Measurements from ENCODE around the gene LARP1.

GRCh38 chr5:154861946-154862345, 106.8 kb downstream of the LARP1 start:
- TF ChIP-seq CREB1 (IDR thresholded peaks at IDR 0.05; ENCODE audit: low read depth): no peak
- no peak for TF ChIP-seq EP300 (IDR thresholded peaks at IDR 0.05; ENCODE audit: borderline replicate concordance)
- TF ChIP-seq REST (IDR thresholded peaks at IDR 0.05; ENCODE audit: low read depth): no peak
- no peak for TF ChIP-seq USF1 (IDR thresholded peaks at IDR 0.05)
- no peak for TF ChIP-seq TAF1 (IDR thresholded peaks at IDR 0.05; ENCODE audit: low read depth)
- no peak for TF ChIP-seq CEBPB (IDR thresholded peaks at IDR 0.05)
- TF ChIP-seq MAX (IDR thresholded peaks at IDR 0.05): no peak
- TF ChIP-seq NFIC (IDR thresholded peaks at IDR 0.05): no peak
- no peak for TF ChIP-seq EGR1 (IDR thresholded peaks at IDR 0.05)
- TF ChIP-seq FOXM1 (IDR thresholded peaks at IDR 0.05; ENCODE audit: borderline replicate concordance, low read depth): no peak
- no peak for TF ChIP-seq YY1 (IDR thresholded peaks at IDR 0.05; ENCODE audit: low read depth)
- TF ChIP-seq RAD21 (IDR thresholded peaks at IDR 0.05; ENCODE audit: low read depth): no peak
- no peak for TF ChIP-seq ZBTB7A (IDR thresholded peaks at IDR 0.05; ENCODE audit: low read depth)
- TF ChIP-seq TEAD4 (IDR thresholded peaks at IDR 0.05): no peak

Measured in Ishikawa (cell line).